ACC112 (cell line): ENCODE data around the gene KRT9.
"Not testable (repeated sequence)": the region's sequence is repeated elsewhere in the genome, so short reads cannot be mapped to it uniquely, and the experiment has no call there.

Source experiments
- H2AFZ ChIP-seq: fragments of 200-600 bp; sonication (generic); one replicate; pipeline ENCODE4 v1.6.0; 2017; ENCODE audit warnings: antibody characterized with exemption, low read length; ENCODE audit not compliant: unreplicated experiment
- H3K27ac ChIP-seq: fragments of 200-600 bp; sonication (generic); 2 replicates; pipeline ENCODE4 v1.5.1; 2014; ENCODE audit warnings: low read depth, mild to moderate bottlenecking, antibody characterized with exemption, low read length, moderate library complexity
- H3K27me3 ChIP-seq: fragments of 200-600 bp; sonication (generic); 2 replicates; pipeline ENCODE4 v1.6.1; 2014; ENCODE audit warnings: mild to moderate bottlenecking, antibody characterized with exemption, low read length, moderate library complexity, mixed read lengths; ENCODE audit not compliant: insufficient read depth
- H3K36me3 ChIP-seq: fragments of 200-600 bp; sonication (generic); 2 replicates; pipeline ENCODE4 v1.6.1; 2016; ENCODE audit warnings: mild to moderate bottlenecking, antibody characterized with exemption, low read length, moderate library complexity, mixed read lengths; ENCODE audit not compliant: insufficient read depth
- H3K4me1 ChIP-seq: fragments of 200-600 bp; sonication (generic); one replicate; pipeline ENCODE4 v1.6.1; 2016; ENCODE audit warnings: low read length, mixed read lengths; ENCODE audit not compliant: insufficient read depth, unreplicated experiment, control insufficient read depth
- H3K4me3 ChIP-seq: fragments of 200-600 bp; sonication (generic); 2 replicates; pipeline ENCODE4 v1.5.1; 2014; ENCODE audit warnings: mild to moderate bottlenecking, low read depth, low read length
- H3K79me2 ChIP-seq: fragments of 200-600 bp; sonication (generic); one replicate; pipeline ENCODE4 v1.6.0; 2016; ENCODE audit warnings: low read length; ENCODE audit not compliant: control insufficient read depth, unreplicated experiment, insufficient read depth

The KRT9 gene

DNA sequence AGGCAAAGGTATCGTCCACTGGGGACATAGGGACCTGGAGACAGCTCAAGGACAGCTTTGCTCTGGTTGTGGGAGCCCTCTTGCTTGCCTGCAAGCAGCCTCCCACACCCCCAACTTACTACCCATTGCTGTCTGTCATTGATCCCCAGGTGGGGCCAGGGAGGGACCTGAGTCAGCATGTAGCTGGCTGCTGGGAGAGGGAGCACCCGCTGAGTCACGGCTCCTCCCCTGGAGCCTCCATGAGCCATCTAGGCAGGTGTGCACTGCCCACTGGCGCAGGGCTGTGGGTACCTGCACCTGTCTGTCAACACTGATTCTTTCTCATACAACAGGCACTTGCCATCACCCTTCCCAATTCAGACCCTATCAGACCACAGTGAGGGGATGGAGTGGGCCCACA, 4.9 kb upstream of the KRT9 start:
- not testable (repeated sequence) for H3K4me3 ChIP-seq, H3K4me1 ChIP-seq, H3K79me2 ChIP-seq, H3K36me3 ChIP-seq, H3K27ac ChIP-seq, H2AFZ ChIP-seq
- H3K27me3 ChIP-seq = peaks cover 64% of the 10 kb centered on the region

DNA sequence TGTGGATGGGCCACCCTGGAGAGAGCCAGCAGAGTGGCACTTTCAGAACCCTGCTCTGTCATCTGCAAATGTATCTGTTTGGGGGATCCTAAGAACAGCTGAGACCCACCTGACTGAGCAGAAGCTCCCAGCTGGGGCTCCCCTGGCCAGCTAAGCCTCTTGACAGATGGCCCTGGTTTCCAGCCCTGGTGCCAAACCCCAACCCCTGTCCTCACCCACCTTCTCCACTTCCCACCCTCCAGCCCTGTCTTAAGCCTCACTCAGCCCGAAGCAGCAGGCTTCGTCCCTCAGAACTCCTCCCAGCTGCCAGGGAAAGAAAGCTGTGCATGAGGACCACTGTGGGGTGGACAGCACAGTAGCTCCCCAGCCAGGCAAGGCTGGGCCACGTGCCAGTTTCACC, 3.5 kb upstream of the KRT9 start:
- peaks cover 68% of the 10 kb centered on the region for H3K27me3 ChIP-seq
- no peak overlapping the region for H3K4me3 ChIP-seq
- H3K27ac ChIP-seq = no peak overlapping the region
- no peaks in the 10 kb centered on the region for H3K4me1 ChIP-seq
- H2AFZ ChIP-seq = no peak overlapping the region
- H3K79me2 ChIP-seq = no peaks in the 10 kb centered on the region
- no peaks in the 10 kb centered on the region for H3K36me3 ChIP-seq

DNA sequence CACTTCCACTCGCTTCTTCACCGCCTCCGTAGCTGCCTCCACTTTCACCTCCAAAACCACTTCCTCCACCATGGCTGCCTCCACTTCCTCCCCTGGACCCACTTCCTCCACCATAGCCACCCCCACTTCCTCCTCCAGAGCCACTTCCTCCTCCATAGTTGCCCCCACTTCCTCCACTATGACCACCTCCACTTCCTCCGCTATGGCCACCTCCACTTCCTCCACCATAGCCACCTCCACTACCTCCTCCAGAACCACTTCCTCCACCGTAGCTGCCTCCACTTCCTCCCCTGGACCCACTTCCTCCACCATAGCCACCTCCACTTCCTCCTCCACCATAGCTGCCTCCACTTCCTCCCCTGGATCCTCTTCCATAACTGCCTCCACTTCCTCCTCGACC, 4.5 kb downstream of the KRT9 start:
- no peak overlapping the region for H3K4me3 ChIP-seq
- peaks cover 95% of the 10 kb centered on the region for H3K27me3 ChIP-seq
- H3K79me2 ChIP-seq = no peaks in the 10 kb centered on the region
- H2AFZ ChIP-seq = no peak overlapping the region
- no peak overlapping the region for H3K27ac ChIP-seq
- H3K4me1 ChIP-seq = no peaks in the 10 kb centered on the region
- H3K36me3 ChIP-seq = no peaks in the 10 kb centered on the region

DNA sequence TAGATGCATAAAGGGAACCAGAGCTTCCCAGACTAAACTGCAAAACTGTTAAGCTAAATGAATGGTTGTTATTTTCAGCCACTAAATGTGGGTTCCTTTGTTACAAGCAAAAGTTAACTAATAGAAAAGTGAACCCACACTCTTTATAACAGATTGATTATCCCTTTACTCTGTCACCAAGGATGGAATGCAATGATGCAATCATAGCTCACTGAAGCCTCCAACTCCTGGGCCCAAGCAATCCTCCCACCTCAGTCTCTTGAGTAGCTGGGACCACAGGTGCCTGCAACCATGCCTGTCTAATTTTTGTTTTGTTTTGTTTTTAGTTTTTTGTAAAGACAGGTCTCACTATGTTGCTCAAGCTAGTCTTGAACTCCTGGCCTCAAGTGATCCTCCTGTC, 6.5 kb downstream of the KRT9 start:
- no peaks in the 10 kb centered on the region for H3K36me3 ChIP-seq
- no peaks in the 10 kb centered on the region for H3K79me2 ChIP-seq
- no peak overlapping the region for H2AFZ ChIP-seq
- H3K27me3 ChIP-seq = peaks cover 85% of the 10 kb centered on the region
- H3K4me1 ChIP-seq = no peaks in the 10 kb centered on the region
- H3K4me3 ChIP-seq = no peak overlapping the region
- H3K27ac ChIP-seq = no peak overlapping the region

DNA sequence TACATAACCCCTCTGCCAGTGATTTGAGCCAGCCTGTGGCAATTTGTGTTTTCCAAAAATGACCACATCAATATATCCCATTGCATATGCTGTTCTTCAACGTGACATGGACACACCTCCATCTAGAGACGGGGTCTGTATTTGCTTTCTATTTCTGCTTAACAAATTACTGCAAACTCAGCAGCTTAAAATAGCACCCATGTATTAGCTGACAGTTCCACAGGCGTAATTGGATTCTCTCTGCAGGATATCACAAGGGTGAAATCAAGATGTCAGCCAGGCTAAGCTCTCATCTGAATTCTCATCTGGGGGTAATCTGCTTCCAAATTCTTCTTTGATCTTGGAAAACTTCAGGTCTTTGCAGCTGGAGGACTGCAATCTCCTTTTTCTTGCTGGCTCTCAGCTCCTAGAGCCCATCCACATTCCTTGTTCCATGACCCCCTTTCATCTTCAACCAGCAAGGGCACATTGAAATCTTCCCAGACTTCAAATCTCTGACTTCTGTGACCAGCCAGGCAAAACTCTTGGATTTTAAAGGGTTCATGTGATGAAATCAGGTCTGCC, 8.2 kb downstream of the KRT9 start:
- Histone ChIP-seq H3K4me3 (no peak overlapping the region), H3K27me3 (peaks cover 69% of the 10 kb centered on the region), H3K4me1 (peaks cover 12% of the 10 kb centered on the region), H3K79me2 (no peaks in the 10 kb centered on the region), H3K36me3 (no peaks in the 10 kb centered on the region), H3K27ac (no peak overlapping the region), H2AFZ (no peak overlapping the region)

DNA sequence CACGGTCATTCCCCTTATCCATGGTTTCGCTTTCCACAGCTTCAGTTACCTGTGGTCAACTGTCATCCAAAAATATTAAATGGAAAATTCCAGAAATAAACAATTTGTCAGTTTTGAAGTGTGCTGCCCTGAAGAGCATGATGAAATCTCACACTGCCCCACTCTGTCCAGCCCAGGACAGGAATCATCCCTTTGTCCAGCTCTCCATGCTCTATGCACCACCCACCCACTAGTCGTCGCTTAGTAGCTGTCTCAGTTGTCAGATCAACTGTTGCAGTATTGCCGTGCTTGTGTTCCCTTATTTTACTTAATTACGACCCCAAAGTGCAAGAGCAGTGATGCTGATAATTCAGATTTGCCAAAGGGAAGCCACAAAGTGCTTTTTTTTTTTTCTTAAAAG, 10.3 kb downstream of the KRT9 start:
- Histone ChIP-seq H3K79me2 (no peaks in the 10 kb centered on the region), H3K27ac (no peak overlapping the region), H3K4me1 (peaks cover 12% of the 10 kb centered on the region), H3K36me3 (no peaks in the 10 kb centered on the region), H2AFZ (no peak overlapping the region), H3K4me3 (no peak overlapping the region), H3K27me3 (peaks cover 48% of the 10 kb centered on the region)

DNA sequence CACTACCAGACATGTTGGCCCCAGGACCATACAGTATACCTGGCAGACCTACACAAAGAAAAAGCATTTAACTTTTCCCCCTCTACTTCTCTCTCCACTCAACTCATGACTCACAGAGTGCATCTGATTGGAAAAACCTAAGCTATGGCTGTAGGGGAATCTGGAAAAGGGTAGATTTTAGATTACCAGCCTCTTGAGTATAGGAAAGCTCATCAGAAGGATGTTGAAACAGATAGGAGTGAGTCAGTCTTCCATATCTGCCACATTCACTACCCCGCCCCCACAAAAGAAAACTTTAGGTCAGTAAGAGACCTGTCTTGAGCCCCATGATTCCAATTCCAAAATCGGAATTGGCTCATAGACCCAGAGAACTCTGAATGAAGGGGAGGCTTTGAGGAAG, 12.3 kb downstream of the KRT9 start:
- H3K27ac ChIP-seq = no peak overlapping the region
- no peaks in the 10 kb centered on the region for H3K79me2 ChIP-seq
- H3K4me1 ChIP-seq = peaks cover 15% of the 10 kb centered on the region
- H3K36me3 ChIP-seq = no peaks in the 10 kb centered on the region
- H3K4me3 ChIP-seq = no peak overlapping the region
- H3K27me3 ChIP-seq = peaks cover 31% of the 10 kb centered on the region
- no peak overlapping the region for H2AFZ ChIP-seq

DNA sequence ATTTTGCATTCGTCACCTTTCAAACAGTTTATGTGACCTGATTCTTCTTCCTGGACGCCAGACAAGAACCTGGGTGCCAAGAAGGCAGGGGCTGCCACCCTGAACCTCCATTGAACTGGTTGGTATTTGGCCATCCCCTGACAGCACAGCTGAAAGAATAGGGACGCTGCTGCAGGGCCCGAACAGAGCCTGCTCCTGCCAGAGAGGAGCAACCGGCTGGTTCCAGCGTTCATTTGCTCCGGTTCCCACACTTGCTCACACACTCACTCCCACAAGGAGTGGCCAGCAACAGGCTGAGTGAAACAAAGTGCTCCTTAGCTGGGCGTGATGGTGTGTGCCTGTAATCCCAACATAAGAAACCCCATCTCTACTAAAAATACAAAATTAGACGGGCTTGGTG, 14.9 kb downstream of the KRT9 start:
- H3K4me3 ChIP-seq = no peak overlapping the region
- H2AFZ ChIP-seq = no peak overlapping the region
- peaks cover 15% of the 10 kb centered on the region for H3K4me1 ChIP-seq
- H3K27ac ChIP-seq = no peak overlapping the region
- peaks cover 12% of the 10 kb centered on the region; the same call in 1 of the 2 replicates for H3K27me3 ChIP-seq
- no peaks in the 10 kb centered on the region for H3K79me2 ChIP-seq
- no peaks in the 10 kb centered on the region for H3K36me3 ChIP-seq

DNA sequence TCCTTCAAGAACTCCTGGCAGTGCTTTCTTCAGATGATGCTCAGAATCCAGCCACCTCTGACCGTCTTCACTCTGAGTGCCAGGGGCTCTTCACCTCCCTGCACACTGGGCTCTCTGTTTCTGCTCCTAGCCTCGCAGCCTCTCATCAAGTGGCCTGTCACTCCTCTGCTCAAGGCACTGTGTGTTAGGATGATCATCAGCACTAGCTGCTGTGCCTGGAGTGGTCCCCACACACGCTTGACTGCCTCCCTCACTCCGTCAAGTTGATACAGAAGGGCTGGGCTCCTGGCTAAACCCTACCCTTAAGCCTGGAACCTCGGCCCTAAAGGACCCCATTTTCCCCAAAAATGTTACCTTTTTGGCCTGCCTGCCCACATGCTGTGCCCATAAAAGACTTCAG, 15.6 kb downstream of the KRT9 start:
- Histone ChIP-seq H3K36me3 (no peaks in the 10 kb centered on the region), H3K27me3 (peaks cover 7% of the 10 kb centered on the region; the same call in 1 of the 2 replicates), H3K27ac (no peak overlapping the region), H3K4me3 (no peak overlapping the region), H3K79me2 (no peaks in the 10 kb centered on the region), H2AFZ (no peak overlapping the region), H3K4me1 (peaks cover 21% of the 10 kb centered on the region)

DNA sequence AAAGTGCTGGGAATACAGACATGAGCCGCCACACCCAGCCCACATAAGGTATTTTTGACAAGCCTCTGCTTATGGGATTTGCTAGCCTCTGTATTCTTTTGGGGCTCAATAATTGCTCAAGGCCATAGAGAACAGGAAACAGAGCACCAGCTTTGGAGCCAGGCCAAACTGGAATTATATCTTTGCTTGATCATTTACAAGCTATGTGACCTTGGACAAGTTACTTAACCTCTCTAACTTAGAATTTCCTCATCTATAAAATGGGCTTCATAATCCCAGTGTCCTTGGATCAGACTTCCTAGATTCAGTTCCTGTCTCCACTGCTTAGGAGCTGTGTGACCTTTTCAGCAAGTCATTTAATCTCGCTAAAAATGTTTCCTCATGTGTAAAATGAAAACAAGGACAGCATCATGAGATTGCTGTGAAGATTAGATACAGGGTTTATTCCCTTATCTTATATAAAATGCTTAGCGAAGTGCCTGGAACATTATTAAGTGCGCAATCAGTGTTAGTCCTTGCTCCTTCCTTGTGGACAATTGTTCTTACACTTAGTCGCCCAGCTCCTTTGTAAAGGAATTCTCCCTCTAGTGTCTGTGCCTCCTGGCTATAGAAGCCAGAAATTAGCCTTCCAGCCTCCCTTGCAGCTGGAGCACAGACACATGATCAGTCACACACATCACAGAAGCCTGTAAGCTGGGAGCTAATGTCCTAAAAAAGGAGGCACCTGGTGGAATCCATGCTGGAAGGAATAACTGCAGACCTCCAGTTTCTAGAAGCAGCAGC, 16.6 kb downstream of the KRT9 start:
- no peaks in the 10 kb centered on the region for H3K36me3 ChIP-seq
- H3K4me1 ChIP-seq = peaks cover 22% of the 10 kb centered on the region
- no peaks in the 10 kb centered on the region for H3K79me2 ChIP-seq
- H3K27me3 ChIP-seq = peaks cover 3% of the 10 kb centered on the region; the same call in 1 of the 2 replicates
- no peak overlapping the region for H3K27ac ChIP-seq
- no peak overlapping the region for H2AFZ ChIP-seq
- H3K4me3 ChIP-seq = no peak overlapping the region

DNA sequence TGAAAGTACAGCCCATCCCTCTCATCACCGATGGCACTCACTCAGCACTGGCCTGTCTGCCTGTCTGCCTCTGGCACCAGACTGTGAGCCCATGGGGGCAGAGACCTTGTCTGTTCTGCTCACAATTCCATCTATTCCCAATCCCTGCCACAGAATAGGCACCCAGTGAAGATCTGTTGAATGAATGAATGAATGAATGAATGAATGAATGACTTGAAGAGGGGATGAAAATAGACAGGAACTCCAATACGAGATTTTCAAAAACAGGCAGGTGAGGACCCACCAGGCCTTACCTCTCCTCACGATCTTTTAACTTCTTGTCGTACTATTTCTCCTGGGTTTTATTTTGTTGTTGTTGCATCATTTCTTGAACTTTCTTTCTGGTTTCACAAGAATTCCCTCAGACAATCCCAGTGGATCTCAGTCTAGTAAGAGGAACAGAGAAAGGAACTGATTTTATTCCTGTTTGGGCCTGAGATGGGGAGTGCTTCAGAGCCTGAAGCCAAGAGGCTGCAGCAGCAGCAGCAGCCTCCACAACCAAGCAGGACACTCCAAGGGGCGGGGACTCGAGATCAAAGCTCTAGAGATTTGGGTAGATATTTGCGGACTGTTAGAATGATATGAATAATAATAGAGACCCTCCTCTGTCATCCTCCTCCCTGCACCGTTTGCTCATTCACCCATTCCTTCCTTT, 17.7 kb downstream of the KRT9 start:
- H3K4me3 ChIP-seq = no peak overlapping the region
- H3K27ac ChIP-seq = no peak overlapping the region
- no peaks in the 10 kb centered on the region for H3K36me3 ChIP-seq
- H3K79me2 ChIP-seq = no peaks in the 10 kb centered on the region
- no peak overlapping the region for H2AFZ ChIP-seq
- peaks cover 3% of the 10 kb centered on the region; the same call in 1 of the 2 replicates for H3K27me3 ChIP-seq
- peaks cover 19% of the 10 kb centered on the region for H3K4me1 ChIP-seq
